Thyroid gland (tissue), 4 donors: ENCODE measurements around the gene LHFPL6.

Source experiments
- CTCF ChIP-seq, 6 experiments: fragments of 200-600 bp in 3 of 6; fragments of 450-650 bp in 3 of 6; sonication (generic) in 3 of 6; IDR thresholded peaks; one replicate each; pipeline ENCODE4 v1.5.1; 2016 to 2019; ENCODE audit warnings: antibody characterized with exemption in 6 of 6, mild to moderate bottlenecking in 2 of 6, inconsistent platforms in 1 of 6, moderate library complexity in 1 of 6
- POLR2A ChIP-seq, 2 donors: fragments of 450-650 bp; IDR thresholded peaks; one replicate each; pipeline ENCODE4 v1.6.1; 2017; ENCODE audit warnings: antibody characterized with exemption in 2 of 2, mild to moderate bottlenecking in 2 of 2, moderate library complexity in 1 of 2

GRCh38 chr13:39588384-39588783, 14.6 kb downstream of the LHFPL6 start:
- TF ChIP-seq CTCF (IDR thresholded peaks at IDR 0.05) (no peak), POLR2A (IDR thresholded peaks at IDR 0.05) (no peak)
